ENCODE data around the gene HBZ.

The HBZ gene

DNA sequence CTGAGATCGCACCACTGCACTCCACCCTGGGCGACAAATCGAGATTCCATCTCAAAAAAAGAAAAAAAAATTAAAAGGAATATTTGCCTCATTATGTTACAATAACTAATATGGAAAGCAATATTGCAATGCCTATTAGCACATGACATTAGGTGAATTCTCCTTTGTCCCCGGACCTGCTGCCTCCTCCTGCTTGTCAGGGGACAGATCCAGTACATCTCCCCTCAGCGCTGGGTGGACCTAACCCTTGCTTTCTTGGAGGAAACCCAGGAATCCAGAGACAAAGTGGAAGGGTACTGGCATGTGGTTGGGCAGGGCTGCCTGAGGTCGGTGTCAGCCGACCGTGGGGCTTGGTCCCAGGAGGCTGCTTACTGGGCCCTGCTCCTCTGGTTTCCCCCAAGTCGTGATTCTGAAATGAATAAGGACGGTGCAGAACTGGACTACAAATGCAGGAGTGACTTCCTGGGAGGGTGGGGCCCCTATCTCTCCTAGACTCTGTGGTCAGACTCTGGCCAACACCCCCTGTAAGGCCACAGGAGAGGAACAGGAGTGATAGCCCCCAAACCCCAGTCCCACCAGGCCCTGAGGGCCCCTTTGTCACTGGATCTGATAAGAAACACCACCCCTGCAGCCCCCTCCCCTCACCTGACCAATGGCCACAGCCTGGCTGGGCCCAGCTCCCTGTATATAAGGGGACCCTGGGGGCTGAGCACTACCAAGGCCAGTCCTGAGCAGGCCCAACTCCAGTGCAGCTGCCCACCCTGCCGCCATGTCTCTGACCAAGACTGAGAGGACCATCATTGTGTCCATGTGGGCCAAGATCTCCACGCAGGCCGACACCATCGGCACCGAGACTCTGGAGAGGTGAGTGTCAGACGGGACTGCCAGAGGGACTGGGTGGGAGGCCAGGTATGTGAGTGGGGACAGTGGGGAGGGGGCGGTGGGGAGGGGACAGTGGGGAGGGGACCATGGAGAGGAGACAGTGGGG lies at the start of gene HBZ:
TSS of gene HBZ (plus strand) at position 504 of the 988 bp plus-strand sequence. CDS start at position 770, 266 bp downstream.
- no peak for DNase-seq (ENCODE audit: low read depth, low spot score)
- in situ Hi-C loops (cut with HindIII; ENCODE audit: low sequenced_read_pairs) = no loop called here
- TF ChIP-seq, protein P1, sequence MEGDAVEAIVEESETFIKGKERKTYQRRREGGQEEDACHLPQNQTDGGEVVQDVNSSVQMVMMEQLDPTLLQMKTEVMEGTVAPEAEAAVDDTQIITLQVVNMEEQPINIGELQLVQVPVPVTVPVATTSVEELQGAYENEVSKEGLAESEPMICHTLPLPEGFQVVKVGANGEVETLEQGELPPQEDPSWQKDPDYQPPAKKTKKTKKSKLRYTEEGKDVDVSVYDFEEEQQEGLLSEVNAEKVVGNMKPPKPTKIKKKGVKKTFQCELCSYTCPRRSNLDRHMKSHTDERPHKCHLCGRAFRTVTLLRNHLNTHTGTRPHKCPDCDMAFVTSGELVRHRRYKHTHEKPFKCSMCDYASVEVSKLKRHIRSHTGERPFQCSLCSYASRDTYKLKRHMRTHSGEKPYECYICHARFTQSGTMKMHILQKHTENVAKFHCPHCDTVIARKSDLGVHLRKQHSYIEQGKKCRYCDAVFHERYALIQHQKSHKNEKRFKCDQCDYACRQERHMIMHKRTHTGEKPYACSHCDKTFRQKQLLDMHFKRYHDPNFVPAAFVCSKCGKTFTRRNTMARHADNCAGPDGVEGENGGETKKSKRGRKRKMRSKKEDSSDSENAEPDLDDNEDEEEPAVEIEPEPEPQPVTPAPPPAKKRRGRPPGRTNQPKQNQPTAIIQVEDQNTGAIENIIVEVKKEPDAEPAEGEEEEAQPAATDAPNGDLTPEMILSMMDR (IDR thresholded peaks at IDR 0.05; ENCODE audit: low read depth, low read length) = no peak
- H3K4me3 ChIP-seq (ENCODE audit: low read depth, low read length) = no peak within 1 kb of the TSS

DNA sequence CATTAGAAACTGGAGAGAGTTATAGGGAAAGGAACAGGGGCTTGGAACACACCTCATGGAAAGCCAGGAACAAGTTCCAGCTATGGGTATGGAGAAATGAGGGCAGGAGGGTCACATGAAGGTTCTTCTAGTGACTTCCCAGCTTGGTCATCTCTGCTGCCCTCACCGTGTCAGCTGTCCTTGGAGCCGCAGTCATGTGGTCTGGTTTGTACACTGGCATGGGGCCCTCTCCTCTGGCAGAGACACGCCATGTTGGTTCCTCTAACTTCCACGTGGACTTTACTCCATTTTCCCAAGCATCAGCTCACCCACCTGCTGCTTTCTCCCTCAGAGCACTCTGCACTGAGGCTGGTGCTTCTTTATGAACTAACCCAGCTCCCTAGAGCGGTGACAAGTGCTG lies 48.1 kb upstream of the HBZ start:
- no peak overlapping the region for H3K4me3 ChIP-seq (ENCODE audit: low read depth, low read length)
- TF ChIP-seq, protein P1 (IDR thresholded peaks at IDR 0.05; ENCODE audit: low read depth, low read length) = no peak
- no peak for DNase-seq (ENCODE audit: low read depth, low spot score)
- in situ Hi-C loops (cut with HindIII; ENCODE audit: low sequenced_read_pairs) = no loop called here

DNA sequence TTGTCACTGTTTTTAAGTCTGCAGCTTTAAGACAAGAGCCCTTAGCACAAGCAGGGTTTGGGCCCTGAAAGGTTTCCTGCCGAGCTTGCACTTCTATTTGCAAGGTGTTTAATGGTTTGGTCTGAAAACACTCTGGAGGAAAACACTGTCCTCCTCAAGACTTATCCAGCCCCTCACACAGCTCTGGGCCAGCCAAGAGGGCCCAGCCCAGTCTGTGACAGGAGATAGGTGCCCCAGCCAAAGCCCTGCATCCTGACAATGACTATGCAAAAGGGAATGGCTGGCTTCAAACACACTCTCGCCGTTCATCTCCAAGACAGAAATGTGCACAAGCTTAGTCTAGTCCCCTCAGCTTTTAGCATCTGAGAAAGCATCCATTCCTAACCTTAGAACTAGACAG lies 47.5 kb upstream of the HBZ start:
- TF ChIP-seq, protein P1 (IDR thresholded peaks at IDR 0.05; ENCODE audit: low read depth, low read length) = no peak
- in situ Hi-C loops (cut with HindIII; ENCODE audit: low sequenced_read_pairs) = no loop called here
- DNase-seq (ENCODE audit: low read depth, low spot score) = no peak
- no peak overlapping the region for H3K4me3 ChIP-seq (ENCODE audit: low read depth, low read length)

DNA sequence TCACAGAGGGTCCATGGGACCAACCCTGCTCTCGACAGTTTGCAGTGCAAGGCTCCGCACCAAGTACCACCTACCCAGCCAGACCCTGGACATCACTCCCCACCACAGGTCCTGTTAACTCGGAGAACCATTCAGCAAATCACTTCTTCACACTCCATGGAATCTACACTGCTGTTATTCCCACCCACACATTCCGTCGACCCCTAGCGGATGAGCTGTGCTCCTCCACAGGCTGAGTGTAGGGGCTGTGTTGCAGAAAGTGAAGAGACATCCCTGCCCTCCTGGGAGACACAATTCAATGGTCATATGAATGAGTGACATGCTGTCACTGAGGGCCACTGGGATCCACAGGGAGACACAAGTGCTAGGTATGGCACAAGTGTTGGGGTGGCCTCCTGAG lies 46.9 kb upstream of the HBZ start:
- TF ChIP-seq, protein P1 (IDR thresholded peaks at IDR 0.05; ENCODE audit: low read depth, low read length) = no peak
- in situ Hi-C loops (cut with HindIII; ENCODE audit: low sequenced_read_pairs) = no loop called here
- H3K4me3 ChIP-seq (ENCODE audit: low read depth, low read length) = no peak overlapping the region
- DNase-seq (ENCODE audit: low read depth, low spot score) = no peak

DNA sequence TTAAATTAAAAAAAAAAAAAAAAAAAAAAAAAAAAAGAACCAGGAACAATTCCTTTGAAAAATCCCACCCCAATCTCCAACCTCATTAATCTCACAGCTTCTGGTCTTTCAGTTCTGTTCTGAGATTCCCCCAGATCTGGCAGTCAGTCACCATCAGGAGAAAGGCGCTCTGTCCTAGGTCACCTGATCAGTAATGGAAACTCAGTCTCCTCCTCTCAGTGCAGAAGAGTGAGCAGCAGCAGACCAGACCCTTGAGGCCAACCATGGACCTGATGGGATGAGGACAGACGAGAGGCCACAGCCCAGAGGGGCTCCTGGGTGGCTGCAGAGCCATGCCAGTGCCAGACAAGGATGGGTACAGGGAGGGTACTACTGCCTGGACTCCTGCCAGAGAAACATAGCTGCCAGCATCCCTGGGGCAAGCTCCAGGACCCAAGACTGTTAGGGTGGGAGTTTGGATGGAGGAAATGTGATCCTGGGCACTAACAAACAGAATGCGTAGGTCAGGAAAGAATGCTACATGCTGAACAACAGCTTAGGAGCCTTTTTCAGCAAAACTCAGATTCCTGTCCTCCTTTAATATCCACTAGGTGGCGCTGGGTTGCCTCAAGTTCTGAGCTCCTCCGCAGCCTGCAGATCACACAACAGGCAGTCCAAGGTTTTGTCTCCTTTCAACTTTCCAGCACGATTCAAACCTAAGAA lies 45.7 kb upstream of the HBZ start:
- H3K4me3 ChIP-seq (ENCODE audit: low read depth, low read length) = no peak overlapping the region
- in situ Hi-C loops (cut with HindIII; ENCODE audit: low sequenced_read_pairs) = no loop called here
- TF ChIP-seq, protein P1 (IDR thresholded peaks at IDR 0.05; ENCODE audit: low read depth, low read length) = peak; percentile 79
- peak; percentile 83 for DNase-seq (ENCODE audit: low read depth, low spot score)

DNA sequence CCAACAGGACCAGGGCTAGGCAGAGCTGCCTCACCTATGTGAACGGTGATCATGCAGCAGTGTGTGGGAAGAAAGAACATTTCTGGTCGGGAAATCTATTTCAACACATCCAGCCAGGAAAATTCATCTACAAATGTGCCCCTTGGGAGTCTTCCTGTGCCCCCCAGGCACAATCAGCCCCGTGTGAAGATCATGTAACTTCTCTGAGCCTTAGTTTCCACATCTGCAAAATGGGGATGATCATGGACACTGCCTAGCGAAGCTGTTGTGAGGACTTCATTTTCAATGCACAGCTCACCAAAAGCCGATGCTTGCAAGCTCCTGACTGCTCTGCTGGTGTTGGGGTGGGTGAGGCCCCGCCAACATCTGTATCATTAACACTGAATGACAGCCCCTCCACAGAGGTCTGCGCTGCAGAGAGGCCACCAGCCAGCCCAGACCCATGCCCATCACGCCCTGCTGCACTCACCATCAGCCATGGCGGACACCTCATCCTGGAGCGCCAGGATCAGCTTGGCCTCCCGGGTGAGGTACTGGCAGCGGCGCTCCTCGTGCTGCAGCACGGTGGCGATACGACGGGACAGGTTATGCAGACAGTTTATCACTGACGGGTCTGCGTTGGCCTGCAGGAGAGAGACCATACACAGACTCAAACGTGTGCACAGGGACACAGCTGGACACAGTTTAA lies 40.1 kb upstream of the HBZ start:
- no peak overlapping the region for H3K4me3 ChIP-seq (ENCODE audit: low read depth, low read length)
- no peak for DNase-seq (ENCODE audit: low read depth, low spot score)
- in situ Hi-C loops (cut with HindIII; ENCODE audit: low sequenced_read_pairs) = no loop called here
- TF ChIP-seq, protein P1 (IDR thresholded peaks at IDR 0.05; ENCODE audit: low read depth, low read length) = no peak

All from astrocyte of the spinal cord (primary cell).